H9 (cell line): ENCODE measurements around the gene MGAT5B. TPM values are rescaled to one million over a fixed set of nuclear protein-coding genes. Genes with fewer than 3 reads are reported as not detected.

ENCODE experiments used
- DNase-seq: peaks from one replicate; pipeline ENCODE4 v3.0.0-alpha.2; 2017
- H2AFZ ChIP-seq: one replicate; pipeline ENCODE4 v1.6.1; 2013; ENCODE audit warnings: mild to moderate bottlenecking, low read length, control low read depth, moderate library complexity
- H2AK5ac ChIP-seq: 2 replicates; pipeline ENCODE4 v1.6.1; 2013; ENCODE audit warnings: low read length, control low read depth, mixed read lengths; ENCODE audit not compliant: insufficient read length
- H2BK120ac ChIP-seq: one replicate; pipeline ENCODE4 v1.6.1; 2013; ENCODE audit warnings: low read depth, mild to moderate bottlenecking, low read length, control low read depth, inconsistent platforms; ENCODE audit not compliant: poor library complexity, severe bottlenecking
- H2BK12ac ChIP-seq: 2 replicates; pipeline ENCODE4 v1.6.1; 2013; ENCODE audit warnings: low read length, control low read depth, mixed read lengths, low read depth; ENCODE audit not compliant: insufficient read length
- H2BK15ac ChIP-seq: 2 replicates; pipeline ENCODE4 v1.6.1; 2013; ENCODE audit warnings: low read depth, low read length, control low read depth
- H2BK20ac ChIP-seq: one replicate; pipeline ENCODE4 v1.6.1; 2013; ENCODE audit warnings: low read depth, mild to moderate bottlenecking, low read length, control low read depth, inconsistent platforms; ENCODE audit not compliant: poor library complexity, severe bottlenecking
- H2BK5ac ChIP-seq: 2 replicates; pipeline ENCODE4 v1.6.1; 2013; ENCODE audit warnings: low read length, control low read depth, mixed read lengths; ENCODE audit not compliant: insufficient read length
- H3K14ac ChIP-seq: 2 replicates; pipeline ENCODE4 v1.6.1; 2013; ENCODE audit warnings: low read length, control low read depth; ENCODE audit not compliant: insufficient read depth
- H3K18ac ChIP-seq: 2 replicates; pipeline ENCODE4 v1.6.1; 2013; ENCODE audit warnings: low read depth, mild to moderate bottlenecking, mixed read lengths, low read length, control low read depth; ENCODE audit not compliant: insufficient read length
- H3K23ac ChIP-seq: 2 replicates; pipeline ENCODE4 v1.6.1; 2013; ENCODE audit warnings: low read length, control low read depth, mixed read lengths, low read depth; ENCODE audit not compliant: insufficient read length
- H3K23me2 ChIP-seq: 2 replicates; pipeline ENCODE4 v1.6.1; 2013; ENCODE audit warnings: low read depth, mild to moderate bottlenecking, mixed read lengths, low read length, control low read depth; ENCODE audit not compliant: insufficient read length, poor library complexity, severe bottlenecking
- H3K27ac ChIP-seq: 2 replicates; pipeline ENCODE4 v1.5.1; 2013; ENCODE audit warnings: low read length, control low read depth, mixed read lengths, low read depth; ENCODE audit not compliant: insufficient read length
- H3K27me3 ChIP-seq: 2 replicates; pipeline ENCODE4 v1.6.1; 2013; ENCODE audit warnings: low read length, control low read depth, inconsistent platforms; ENCODE audit not compliant: insufficient read depth
- H3K4ac ChIP-seq: 2 replicates; pipeline ENCODE4 v1.6.1; 2013; ENCODE audit warnings: low read depth, mild to moderate bottlenecking, control low read depth, inconsistent platforms, low read length, moderate library complexity
- H3K4me1 ChIP-seq: 2 replicates; pipeline ENCODE4 v1.6.1; 2013; ENCODE audit warnings: low read length, control low read depth, inconsistent platforms; ENCODE audit not compliant: insufficient read depth
- H3K4me2 ChIP-seq: 2 replicates; pipeline ENCODE4 v1.6.1; 2013; ENCODE audit warnings: low read length, control low read depth, mixed read lengths; ENCODE audit not compliant: insufficient read length, insufficient read depth
- H3K56ac ChIP-seq: 2 replicates; pipeline ENCODE4 v1.6.1; 2013; ENCODE audit warnings: low read depth, mild to moderate bottlenecking, mixed read lengths, low read length, control low read depth; ENCODE audit not compliant: insufficient read length
- H3K79me1 ChIP-seq: 2 replicates; pipeline ENCODE4 v1.6.1; 2013; ENCODE audit warnings: low read depth, mild to moderate bottlenecking, moderate library complexity, low read length, control low read depth, inconsistent platforms; ENCODE audit not compliant: insufficient read depth, poor library complexity, severe bottlenecking
- H3K79me2 ChIP-seq: 2 replicates; pipeline ENCODE4 v1.6.1; 2013; ENCODE audit warnings: low read length, control low read depth, inconsistent platforms; ENCODE audit not compliant: insufficient read depth
- H3K9ac ChIP-seq: 2 replicates; pipeline ENCODE4 v1.6.1; 2013; ENCODE audit warnings: low read length, control low read depth, mixed read lengths; ENCODE audit not compliant: insufficient read length; ENCODE audit errors: extremely low read depth
- H3K9me3 ChIP-seq: one replicate; pipeline ENCODE4 v1.6.1; 2013; ENCODE audit warnings: low read depth, low read length, inconsistent platforms; ENCODE audit not compliant: control insufficient read depth
- H3T11ph ChIP-seq: one replicate; pipeline ENCODE4 v1.6.1; 2013; ENCODE audit warnings: mild to moderate bottlenecking, low read length, control low read depth, inconsistent platforms
- H4K20me1 ChIP-seq: one replicate; pipeline ENCODE4 v1.6.1; 2013; ENCODE audit not compliant: control insufficient read depth, insufficient read length, insufficient read depth
- H4K5ac ChIP-seq: 2 replicates; pipeline ENCODE4 v1.6.1; 2013; ENCODE audit warnings: low read depth, mild to moderate bottlenecking, mixed read lengths, low read length, control low read depth; ENCODE audit not compliant: insufficient read length
- H4K8ac ChIP-seq: replicated peaks from 2 replicates; pipeline ENCODE4 v1.6.1; 2013; ENCODE audit warnings: low read length, control low read depth, mixed read lengths, low read depth; ENCODE audit not compliant: insufficient read length
- H4K91ac ChIP-seq: 2 replicates; pipeline ENCODE4 v1.6.1; 2013; ENCODE audit warnings: low read depth, mild to moderate bottlenecking, moderate library complexity, mixed read lengths, low read length, control low read depth; ENCODE audit not compliant: insufficient read length
- H3K27ac Mint-ChIP-seq, 3 experiments: 2 replicates in 2 of 3; 3 replicates in 1 of 3; pipeline ENCODE4 v1.8.0; 2020 to 2021; ENCODE audit warnings: mixed read lengths in 3 of 3, mild to moderate bottlenecking in 1 of 3, moderate library complexity in 1 of 3
- H3K27me3 Mint-ChIP-seq: 2 replicates; pipeline ENCODE4 v1.8.0; 2021; ENCODE audit warnings: low read depth, mild to moderate bottlenecking, moderate library complexity, mixed read lengths
- H3K36me3 Mint-ChIP-seq, 3 experiments: 2 replicates in 2 of 3; 3 replicates in 1 of 3; pipeline ENCODE4 v1.8.0; 2020 to 2021; ENCODE audit warnings: low read depth in 3 of 3, mixed read lengths in 3 of 3; ENCODE audit not compliant: insufficient read depth in 1 of 3
- H3K4me1 Mint-ChIP-seq, 2 experiments: 2 replicates each; pipeline ENCODE4 v1.8.0; 2020; ENCODE audit warnings: mixed read lengths in 2 of 2
- H3K4me3 Mint-ChIP-seq, 2 experiments: 2 replicates in 1 of 2; 3 replicates in 1 of 2; pipeline ENCODE4 v1.8.0; 2020 to 2021; ENCODE audit warnings: mild to moderate bottlenecking in 2 of 2, mixed read lengths in 2 of 2, moderate library complexity in 1 of 2
- H3K9me3 Mint-ChIP-seq, 2 experiments: 2 replicates in 1 of 2; 3 replicates in 1 of 2; pipeline ENCODE4 v1.8.0; 2020; ENCODE audit warnings: mild to moderate bottlenecking in 2 of 2, mixed read lengths in 2 of 2, moderate library complexity in 1 of 2
- CTCF ChIP-seq: fragments of 200-600 bp; sonication (generic); conservative IDR thresholded peaks from 3 replicates; pipeline ENCODE4 v1.8.0; 2021; ENCODE audit warnings: antibody characterized with exemption, mild to moderate bottlenecking
- WGBS: extraction: QIAGEN DNeasy Blood & Tissue Kit; methylation state at CpG from one replicate; pipeline ENCODE4 v1.1.7; 2013; ENCODE audit warnings: missing lambda C conversion rate, low lambda C conversion rate, mixed read lengths; ENCODE audit not compliant: insufficient read length; ENCODE audit errors: extremely low coverage; 5-methylcytosine and 5-hydroxymethylcytosine counted together
- total RNA-seq: library from RNA; stranded (reverse); gene quantifications from 2 replicates; pipeline ENCODE4 v1.2.1, GENCODE V29; 2021

Gene MGAT5B
- total RNA-seq, 1 experiment from 2014 or later: 4.9 TPM

- Histone ChIP-seq H2AK5ac (no peak overlapping the region), H2AFZ (no peak overlapping the region), H2BK5ac (no peak overlapping the region), H3K23me2 (no peaks in the 10 kb centered on the region), H3K18ac (no peak overlapping the region), H4K5ac (no peak overlapping the region), H3K14ac (no peak overlapping the region; the same call in 1 of the 2 replicates), H3K4me1 (no peaks in the 10 kb centered on the region), H3K4me2 (no peak overlapping the region), H3K27me3 (no peaks in the 10 kb centered on the region), H4K8ac (no peak overlapping the region), H3K79me1 (no peaks in the 10 kb centered on the region), H3K56ac (no peak overlapping the region), H4K20me1 (no peaks in the 10 kb centered on the region), H2BK20ac (no peak overlapping the region), H3T11ph (no peak overlapping the region), H2BK15ac (no peak overlapping the region), H2BK12ac (no peak overlapping the region), H4K91ac (no peak overlapping the region), H3K27ac (no peak overlapping the region), H3K79me2 (no peaks in the 10 kb centered on the region), H3K23ac (no peak overlapping the region), H3K4ac (no peak overlapping the region), H3K9ac (no peak overlapping the region), H2BK120ac (no peak overlapping the region), H3K9me3 (no peaks in the 10 kb centered on the region)
- peaks cover 0 to 5% (median 2%) of the 10 kb centered on the region in 3 experiments; a peak in 3 of 7 replicates for H3K36me3 Mint-ChIP-seq
- H3K4me3 Mint-ChIP-seq: no peak overlapping the region
- no peak overlapping the region; a peak in 1 of 7 replicates for H3K27ac Mint-ChIP-seq
- H3K27me3 Mint-ChIP-seq: no peaks in the 10 kb centered on the region
- DNase-seq: no peak
- TF ChIP-seq CTCF: no peak
- peaks cover 0 to 3% of the 10 kb centered on the region in 2 experiments; a peak in 2 of 5 replicates for H3K9me3 Mint-ChIP-seq
- no CpG with 5 or more reads among the region's 13 CpGs for WGBS
- peaks cover 18 to 32% of the 10 kb centered on the region in 2 experiments for H3K4me1 Mint-ChIP-seq
Measured at GRCh38 chr17:76923491-76923890, 55.3 kb downstream of the MGAT5B start.
